Activated CD4-positive, CD25-positive, alpha-beta regulatory T cell treated with anti-CD3 and anti-CD28 coated beads, Interleukin-2, amount 50 U/mL, for 24 hours (primary cell): ENCODE results near the gene ATRNL1.
"Not testable (repeated sequence)": the region's sequence is repeated elsewhere in the genome, so short reads cannot be mapped to it uniquely, and the experiment has no call there.

ENCODE experiments used
- ATAC-seq, 2 donors: fragments of 150-1000 bp; cut with Tn5 transposase; one replicate each; pipeline ENCODE4 v1.10.0; 2021; ENCODE audit warnings: mild to moderate bottlenecking in 1 of 2, moderate library complexity in 1 of 2

The ATRNL1 gene

DNA sequence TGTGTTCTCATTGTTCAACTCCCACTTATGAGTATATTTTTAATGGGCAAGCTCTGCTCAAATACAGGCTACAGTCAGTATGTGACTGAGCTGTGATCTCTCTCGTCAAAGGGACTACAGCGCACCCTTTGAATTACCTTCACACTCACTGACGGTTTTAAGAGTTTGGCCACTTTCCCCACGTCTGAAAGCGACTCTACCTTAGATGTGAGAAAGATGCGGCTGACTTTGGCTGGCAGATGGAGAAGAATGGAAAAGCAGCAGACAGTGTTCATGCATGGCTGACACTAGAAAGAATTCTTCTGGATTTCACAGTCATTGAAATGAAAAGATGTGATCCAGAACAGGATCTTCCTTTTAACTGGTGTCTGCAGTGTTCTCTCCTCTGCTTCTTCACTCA lies 2.0 kb upstream of the ATRNL1 start:
- no peak for ATAC-seq

DNA sequence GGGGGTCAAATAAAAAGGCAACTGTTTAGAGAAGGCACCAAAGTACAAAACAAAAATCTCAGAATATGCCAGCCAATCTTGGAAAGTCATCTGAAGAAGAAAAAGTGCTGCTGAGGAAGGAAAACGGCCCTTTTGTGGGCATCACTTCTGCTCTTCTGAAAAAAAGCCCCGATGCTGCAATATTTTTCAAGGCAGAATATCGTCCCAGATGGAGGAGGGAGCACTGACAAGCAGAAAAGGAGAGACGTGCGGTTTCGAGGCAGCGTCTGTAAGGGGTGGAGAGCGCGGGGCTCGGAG lies 959 bp upstream of the ATRNL1 start:
- ATAC-seq, result no peak

- peak; percentile 31 to 70 for ATAC-seq
Observed at GRCh38 chr10:115092555-115093285, 445 bp upstream of the ATRNL1 start.

DNA sequence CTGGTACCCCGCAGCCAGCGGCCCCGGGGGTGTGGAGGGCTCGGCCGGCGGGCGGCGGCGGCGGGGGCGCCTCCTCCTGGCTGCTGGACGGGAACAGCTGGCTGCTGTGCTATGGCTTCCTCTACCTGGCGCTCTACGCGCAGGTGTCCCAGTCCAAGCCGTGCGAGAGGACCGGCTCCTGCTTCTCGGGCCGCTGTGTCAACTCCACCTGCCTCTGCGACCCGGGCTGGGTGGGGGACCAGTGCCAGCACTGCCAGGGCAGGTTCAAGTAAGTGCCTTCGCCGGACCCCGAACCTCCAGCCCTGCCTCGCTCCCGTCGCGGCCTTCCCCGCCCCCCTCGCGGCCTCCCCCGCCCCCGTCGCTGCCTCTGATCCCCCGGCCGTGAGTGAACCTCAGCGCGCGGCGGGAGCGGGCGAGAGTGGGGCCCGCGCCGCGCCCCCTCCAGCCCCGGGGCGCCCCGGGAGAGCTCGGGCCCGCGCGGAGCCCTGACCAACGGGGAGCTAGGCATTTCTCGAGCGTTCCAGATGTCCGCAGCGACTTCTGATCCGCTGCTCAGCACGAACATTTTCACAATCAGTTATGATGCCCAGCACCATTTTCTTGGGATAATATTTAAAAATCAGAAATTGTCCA lies 727 bp downstream of the ATRNL1 start:
- peak in 1 of 2 donors; percentile 48 for ATAC-seq

GRCh38 chr10:115094416-115095140 lies 1.4 kb downstream of the ATRNL1 start:
- ATAC-seq, result no peak

GRCh38 chr10:115095758-115096157 lies 2.6 kb downstream of the ATRNL1 start:
- ATAC-seq, result no peak

- ATAC-seq, result no peak
Observed at GRCh38 chr10:115103700-115104099, 10.5 kb downstream of the ATRNL1 start.

- not testable (repeated sequence) for ATAC-seq
Observed at GRCh38 chr10:115105411-115105810, 12.2 kb downstream of the ATRNL1 start.

- no peak for ATAC-seq
Observed at GRCh38 chr10:115107830-115108229, 14.7 kb downstream of the ATRNL1 start.

DNA sequence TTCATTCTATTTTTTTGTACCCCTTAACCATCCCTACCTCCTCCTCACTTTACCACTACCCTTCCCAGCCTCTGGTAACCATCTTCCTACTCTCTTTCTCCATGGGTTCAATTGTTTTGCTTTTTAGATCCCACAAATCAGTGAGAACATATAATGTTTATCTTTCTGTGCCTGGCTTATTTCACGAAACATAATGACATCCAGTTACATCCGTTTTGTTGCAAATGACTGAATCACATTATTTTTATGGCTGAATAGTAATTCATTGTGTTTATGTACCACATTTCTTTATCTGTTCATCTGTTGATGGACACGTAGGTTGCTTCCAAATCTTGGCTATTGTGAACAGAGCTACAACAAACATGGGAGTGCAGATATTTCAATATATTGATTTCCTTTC lies 24.1 kb downstream of the ATRNL1 start:
- no peak for ATAC-seq

DNA sequence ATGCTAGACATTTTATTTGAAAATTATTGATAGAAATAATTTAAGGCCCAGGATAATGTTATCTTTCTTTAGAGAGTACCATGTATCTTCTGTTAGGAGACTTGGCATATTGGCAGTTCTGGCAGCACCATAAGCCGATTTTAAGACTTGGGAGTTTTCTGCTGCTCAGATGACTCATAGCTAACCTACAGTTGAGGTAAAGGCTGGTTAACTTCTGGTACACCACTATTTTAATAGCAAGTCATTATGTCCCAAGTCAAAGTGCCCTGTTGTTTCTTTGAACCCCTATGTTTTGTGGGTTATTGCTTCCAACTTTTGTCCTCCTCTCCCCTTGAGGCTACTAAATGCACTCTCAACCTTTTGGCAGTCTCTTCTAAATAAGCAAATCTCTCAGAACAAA lies 25.2 kb downstream of the ATRNL1 start:
- ATAC-seq, result no peak

- ATAC-seq, result no peak
Observed at GRCh38 chr10:115125505-115125904, 32.3 kb downstream of the ATRNL1 start.

DNA sequence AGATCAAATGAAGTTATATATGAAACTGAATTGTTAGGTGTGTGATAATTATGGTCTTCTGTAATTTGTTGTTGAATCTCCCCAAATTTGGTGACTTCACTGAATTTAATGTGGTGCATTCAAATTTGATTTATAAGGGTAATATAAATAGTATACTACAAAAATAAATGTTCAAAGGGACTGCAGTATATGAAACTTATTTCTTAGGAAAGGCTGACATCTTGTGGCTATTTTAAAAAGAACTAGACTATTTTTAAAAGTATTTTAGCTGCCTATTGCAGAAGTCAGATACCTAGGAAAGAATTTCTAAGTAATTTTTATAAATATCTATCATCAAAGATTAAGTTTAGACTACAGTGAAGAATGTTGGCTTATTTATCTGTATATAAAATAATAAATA lies 36.6 kb downstream of the ATRNL1 start:
- no peak for ATAC-seq

DNA sequence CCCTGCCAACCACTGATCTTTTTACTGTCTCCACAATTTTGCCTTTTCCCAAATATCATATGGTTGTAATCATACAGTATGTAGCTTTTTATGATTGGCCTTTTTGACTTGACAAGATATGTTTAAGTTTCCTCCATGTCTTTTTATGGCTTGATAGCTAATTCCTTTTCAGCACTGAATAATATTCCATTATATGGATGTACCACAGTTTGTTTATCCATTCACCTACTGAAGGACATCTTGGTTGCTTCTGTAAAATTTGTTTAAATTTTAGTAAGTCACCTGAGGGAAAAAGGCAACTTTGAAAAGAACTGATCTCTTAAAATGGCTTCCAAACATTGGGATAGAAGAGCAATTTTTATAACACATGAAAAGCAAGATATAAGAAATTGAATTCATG lies 43.5 kb downstream of the ATRNL1 start:
- no peak for ATAC-seq

GRCh38 chr10:115141254-115141653 lies 48.1 kb downstream of the ATRNL1 start:
- ATAC-seq, result no peak

DNA sequence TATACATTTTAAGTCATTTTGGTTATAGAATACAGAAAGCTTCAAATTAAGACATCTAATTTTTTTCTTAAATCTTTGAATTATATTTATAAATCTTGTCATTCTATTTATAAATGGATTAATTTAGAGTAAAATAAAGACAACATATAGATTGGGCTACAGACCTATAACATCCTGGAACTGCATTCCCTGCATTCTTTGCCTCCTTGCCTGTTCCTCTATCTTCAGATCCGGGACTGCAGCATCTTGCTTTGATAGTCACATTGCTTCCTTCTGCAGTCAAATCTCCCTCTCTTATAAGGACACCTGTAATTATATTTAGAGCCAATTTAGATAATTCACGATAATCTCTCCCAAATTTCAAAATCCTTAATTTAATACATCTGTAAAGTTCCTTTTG lies 64.2 kb downstream of the ATRNL1 start:
- ATAC-seq, result no peak

- ATAC-seq, result no peak
Observed at GRCh38 chr10:115163129-115163528, 70.0 kb downstream of the ATRNL1 start.

DNA sequence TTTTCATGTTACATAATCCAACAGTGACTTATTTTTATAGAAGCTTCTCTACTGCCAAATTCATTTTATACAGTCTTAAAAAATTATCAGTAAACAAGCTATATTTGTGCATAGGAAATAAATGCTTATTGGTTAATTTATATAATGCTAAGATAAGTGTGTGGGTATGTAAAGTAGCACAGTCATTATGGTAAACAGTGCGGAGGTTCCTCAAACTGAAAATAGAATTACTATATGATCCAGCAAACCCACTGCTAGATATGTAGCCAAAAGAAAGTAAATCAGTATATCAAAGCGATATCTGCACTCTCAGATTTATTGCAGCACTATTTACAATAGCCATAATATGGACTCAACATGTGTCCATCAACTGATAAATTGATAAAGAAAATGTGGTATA lies 71.1 kb downstream of the ATRNL1 start:
- ATAC-seq, result no peak

- ATAC-seq, result no peak
Observed at GRCh38 chr10:115167751-115168150, 74.6 kb downstream of the ATRNL1 start.

GRCh38 chr10:115171392-115171960 lies 78.3 kb downstream of the ATRNL1 start:
- no peak for ATAC-seq

DNA sequence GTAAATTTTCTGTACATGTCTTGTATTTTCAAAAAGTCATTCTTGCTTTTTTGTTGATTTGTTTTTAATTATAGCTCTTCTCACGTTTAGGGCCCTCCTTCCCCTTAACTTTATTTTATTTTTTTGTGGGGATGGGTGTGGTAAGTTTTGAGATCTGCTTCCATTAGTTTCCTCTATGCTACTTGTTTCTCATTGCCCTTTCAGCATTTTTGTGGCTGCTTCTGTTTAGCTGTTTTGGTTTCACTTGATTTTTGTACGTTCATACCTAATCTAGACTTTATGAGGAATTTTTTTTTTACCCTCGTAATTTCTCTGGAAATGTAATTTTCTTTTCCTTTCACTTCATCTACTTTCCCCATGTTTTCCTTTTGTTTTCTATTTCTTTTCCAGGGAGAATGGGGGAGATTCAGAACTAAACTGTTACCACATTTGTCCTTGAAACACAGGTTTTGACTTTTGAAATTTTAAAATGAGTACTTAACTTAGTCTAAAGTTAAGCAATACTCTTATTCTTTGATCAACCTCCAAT lies 80.8 kb downstream of the ATRNL1 start:
- ATAC-seq, result no peak

DNA sequence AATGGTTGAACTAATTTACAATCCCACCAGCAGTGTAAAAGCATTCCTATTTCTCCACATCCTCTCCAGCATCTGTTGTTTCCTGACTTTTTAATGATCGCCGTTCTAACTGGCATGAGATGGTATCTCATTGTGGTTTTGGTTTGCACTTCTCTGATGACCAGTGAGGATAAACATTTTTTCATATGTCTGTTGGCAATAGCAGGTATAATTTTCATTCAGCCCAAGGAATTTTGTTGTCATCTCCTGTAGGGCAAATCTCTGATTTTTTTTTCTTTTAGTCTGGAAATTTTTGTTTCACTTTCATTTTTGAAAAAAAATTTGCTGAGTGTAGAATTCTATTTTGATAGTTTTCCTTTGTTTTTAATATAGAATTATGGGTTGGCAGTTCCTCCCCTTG lies 114.1 kb downstream of the ATRNL1 start:
- not testable (repeated sequence) for ATAC-seq

DNA sequence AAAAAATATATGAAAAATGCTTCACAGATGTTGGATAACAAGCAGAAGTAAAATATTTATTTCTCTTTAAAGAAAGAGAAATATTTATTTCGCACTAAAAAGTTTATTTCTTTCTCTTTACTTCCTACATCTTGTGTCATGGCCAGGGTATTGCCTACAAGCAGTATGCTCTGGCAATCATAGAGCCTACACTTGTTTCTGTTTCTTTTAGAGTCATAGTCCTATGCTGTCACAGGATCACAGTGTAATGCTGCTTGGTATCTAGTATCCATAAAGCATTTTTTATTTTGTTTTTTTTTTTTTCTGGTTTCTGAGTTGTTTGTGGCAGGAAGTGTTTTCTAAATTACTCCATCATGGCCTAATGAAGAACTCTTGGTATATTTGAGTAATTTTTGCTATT lies 116.0 kb downstream of the ATRNL1 start:
- no peak for ATAC-seq

- ATAC-seq, result no peak
Observed at GRCh38 chr10:115214829-115215228, 121.7 kb downstream of the ATRNL1 start.
